GM06990 (cell line): ENCODE data around the gene KREMEN1.

ENCODE experiments used
- DNase-seq: peaks from one replicate; pipeline ENCODE4 v3.0.0-alpha.2; 2011; ENCODE audit not compliant: insufficient read length; ENCODE audit errors: extremely low read depth
- H3K27me3 ChIP-seq: replicated peaks from 2 replicates; pipeline ENCODE4 v1.6.0; 2011; ENCODE audit warnings: low read length; ENCODE audit not compliant: control insufficient read depth, insufficient read depth
- H3K36me3 ChIP-seq: 2 replicates; pipeline ENCODE4 v1.5.1; 2011; ENCODE audit warnings: low read length; ENCODE audit not compliant: control insufficient read depth, insufficient read depth
- H3K4me3 ChIP-seq: replicated peaks from 2 replicates; pipeline ENCODE4 v1.5.1; 2011; ENCODE audit warnings: low read depth, mild to moderate bottlenecking, control low read depth, low read length
- TF ChIP-seq, protein P1 (sequence below): IDR thresholded peaks from 2 replicates; pipeline ENCODE4 v1.5.1; 2011; ENCODE audit warnings: low read length, control low read depth, mild to moderate bottlenecking, inconsistent platforms; ENCODE audit not compliant: insufficient read depth, poor library complexity, severe bottlenecking

Gene KREMEN1

DNA sequence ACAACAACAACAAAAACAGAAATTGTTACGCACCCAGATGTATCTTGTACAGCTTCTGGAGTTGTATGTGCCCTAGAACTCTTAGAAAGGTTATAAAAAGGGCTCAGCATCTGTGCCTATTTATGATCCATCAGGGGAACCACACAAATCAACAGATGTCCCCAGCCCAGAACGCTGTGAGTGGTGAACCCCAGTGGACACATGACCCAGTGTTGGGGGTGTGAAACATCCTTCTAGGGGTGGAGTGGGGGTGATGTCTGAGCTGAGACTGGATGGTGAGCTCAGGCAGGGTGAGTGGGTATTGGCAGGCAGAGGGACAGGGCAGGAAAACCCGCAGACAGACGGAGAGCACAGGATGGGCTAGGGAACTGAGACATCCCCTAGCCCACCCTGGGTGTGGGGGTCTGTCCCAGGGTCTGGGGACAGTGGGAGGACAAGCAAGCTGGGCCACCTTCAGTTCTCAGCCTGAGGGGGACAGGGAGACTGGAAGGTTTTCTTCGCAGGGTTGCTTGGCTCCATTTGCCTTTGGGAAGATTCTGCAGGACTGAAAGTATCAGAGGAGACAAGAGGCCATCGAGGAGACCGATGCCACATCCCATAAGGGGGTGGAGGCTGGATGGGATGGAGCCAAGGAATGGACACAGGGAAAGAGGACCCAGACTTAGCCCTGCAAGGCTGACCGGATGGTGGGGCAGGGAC, 127.0 kb downstream of the KREMEN1 start:
- Histone ChIP-seq H3K4me3 (no peak overlapping the region), H3K27me3 (no peaks in the 10 kb centered on the region), H3K36me3 (no peaks in the 10 kb centered on the region)
- TF ChIP-seq, protein P1, sequence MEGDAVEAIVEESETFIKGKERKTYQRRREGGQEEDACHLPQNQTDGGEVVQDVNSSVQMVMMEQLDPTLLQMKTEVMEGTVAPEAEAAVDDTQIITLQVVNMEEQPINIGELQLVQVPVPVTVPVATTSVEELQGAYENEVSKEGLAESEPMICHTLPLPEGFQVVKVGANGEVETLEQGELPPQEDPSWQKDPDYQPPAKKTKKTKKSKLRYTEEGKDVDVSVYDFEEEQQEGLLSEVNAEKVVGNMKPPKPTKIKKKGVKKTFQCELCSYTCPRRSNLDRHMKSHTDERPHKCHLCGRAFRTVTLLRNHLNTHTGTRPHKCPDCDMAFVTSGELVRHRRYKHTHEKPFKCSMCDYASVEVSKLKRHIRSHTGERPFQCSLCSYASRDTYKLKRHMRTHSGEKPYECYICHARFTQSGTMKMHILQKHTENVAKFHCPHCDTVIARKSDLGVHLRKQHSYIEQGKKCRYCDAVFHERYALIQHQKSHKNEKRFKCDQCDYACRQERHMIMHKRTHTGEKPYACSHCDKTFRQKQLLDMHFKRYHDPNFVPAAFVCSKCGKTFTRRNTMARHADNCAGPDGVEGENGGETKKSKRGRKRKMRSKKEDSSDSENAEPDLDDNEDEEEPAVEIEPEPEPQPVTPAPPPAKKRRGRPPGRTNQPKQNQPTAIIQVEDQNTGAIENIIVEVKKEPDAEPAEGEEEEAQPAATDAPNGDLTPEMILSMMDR, result no peak
- no peak for DNase-seq

DNA sequence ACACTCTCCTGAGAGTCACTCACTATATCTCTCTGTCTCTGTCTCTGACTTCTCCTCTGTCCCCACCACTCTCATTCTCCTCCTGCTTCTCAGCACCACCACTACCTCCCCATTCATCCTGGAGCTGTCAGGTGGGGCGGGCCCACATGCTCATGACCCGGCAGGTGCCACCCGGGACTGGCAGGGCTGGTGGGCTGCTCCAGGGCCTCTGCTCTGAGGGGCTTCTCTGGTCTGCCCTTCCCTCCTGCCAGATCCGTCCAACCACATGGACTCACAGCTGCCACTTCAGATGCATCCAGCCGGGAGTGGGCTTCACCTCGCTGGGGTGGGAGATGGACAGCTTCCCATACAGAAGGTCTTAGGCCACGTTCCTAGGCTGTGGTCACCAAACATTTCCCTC, 128.1 kb downstream of the KREMEN1 start:
- no peak for DNase-seq
- Histone ChIP-seq H3K4me3 (no peak overlapping the region), H3K27me3 (no peaks in the 10 kb centered on the region), H3K36me3 (no peaks in the 10 kb centered on the region)
- TF ChIP-seq, protein P1, result no peak

DNA sequence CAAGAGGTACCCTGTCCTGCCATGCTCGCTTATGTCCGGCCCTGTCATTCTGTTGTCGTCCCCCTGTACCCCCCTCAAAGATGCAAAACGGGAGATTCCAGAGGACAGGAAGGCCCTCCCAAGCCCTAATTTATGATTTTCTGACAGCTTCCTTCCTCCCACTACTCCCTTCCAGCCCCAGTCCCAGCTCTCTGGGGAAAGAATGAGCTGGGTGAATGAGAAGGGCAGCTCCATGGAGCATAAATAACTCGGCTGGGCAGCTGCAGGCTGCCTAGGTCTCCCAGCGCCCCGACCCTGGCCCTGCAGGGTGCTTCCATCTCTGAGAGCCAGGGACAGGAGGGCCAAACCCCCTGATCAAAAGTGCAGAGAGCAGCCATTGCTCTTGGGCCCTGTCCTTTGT, 128.9 kb downstream of the KREMEN1 start:
- no peaks in the 10 kb centered on the region for H3K36me3 ChIP-seq
- no peaks in the 10 kb centered on the region for H3K27me3 ChIP-seq
- TF ChIP-seq, protein P1, result no peak
- no peak for DNase-seq
- no peak overlapping the region for H3K4me3 ChIP-seq

DNA sequence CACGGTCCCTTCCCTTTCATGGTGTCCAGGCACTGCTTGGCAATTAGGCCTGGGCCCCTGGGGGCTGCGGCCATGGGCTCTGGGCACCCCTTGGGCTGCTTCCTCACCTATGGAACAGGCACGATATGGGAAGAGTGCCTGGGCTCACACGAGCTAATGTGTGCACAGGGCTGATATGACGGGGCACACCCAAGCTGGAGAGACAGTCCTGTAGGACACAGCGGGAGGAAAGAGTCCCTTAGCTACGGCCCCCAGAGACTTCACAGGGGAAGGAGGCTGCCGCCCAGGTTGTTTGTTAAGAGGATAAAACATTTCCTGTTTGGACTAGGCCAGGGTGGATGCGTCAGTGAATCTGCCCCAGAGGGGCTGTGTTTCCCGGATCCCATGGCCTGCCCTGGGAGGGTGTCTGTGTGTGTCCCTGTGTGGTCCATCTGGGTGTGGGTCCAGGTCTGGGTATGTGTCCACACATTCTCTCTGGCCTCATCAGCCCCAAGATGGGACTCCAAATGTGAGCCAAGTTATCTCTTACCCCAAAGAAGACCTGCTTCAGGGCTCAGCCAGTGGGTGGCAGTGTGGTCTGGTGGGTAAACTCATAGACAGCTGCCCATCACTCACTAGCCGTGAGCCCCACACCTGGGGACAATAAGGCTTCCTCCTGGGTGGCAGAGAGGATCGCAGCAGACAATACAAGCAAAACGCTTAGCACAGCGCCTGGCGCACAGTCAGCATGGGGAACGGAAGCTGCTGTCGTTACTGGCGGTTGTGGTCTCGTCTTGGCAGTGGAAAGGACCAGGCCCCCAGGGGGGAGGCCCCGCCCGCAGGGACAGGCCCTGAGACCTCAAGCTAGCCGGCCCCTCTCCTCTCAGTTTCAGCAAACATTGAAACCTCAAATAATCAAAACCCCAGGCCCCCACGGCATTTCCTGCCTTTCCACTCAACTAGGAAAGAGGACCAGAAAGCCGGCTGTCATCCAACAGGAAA, 129.7 kb downstream of the KREMEN1 start:
- peak; percentile 95 for DNase-seq
- no peaks in the 10 kb centered on the region for H3K27me3 ChIP-seq
- TF ChIP-seq, protein P1, result peak; percentile 42
- peak overlapping the region; percentile 11; the same call in 1 of the 2 replicates for H3K4me3 ChIP-seq
- no peaks in the 10 kb centered on the region for H3K36me3 ChIP-seq

DNA sequence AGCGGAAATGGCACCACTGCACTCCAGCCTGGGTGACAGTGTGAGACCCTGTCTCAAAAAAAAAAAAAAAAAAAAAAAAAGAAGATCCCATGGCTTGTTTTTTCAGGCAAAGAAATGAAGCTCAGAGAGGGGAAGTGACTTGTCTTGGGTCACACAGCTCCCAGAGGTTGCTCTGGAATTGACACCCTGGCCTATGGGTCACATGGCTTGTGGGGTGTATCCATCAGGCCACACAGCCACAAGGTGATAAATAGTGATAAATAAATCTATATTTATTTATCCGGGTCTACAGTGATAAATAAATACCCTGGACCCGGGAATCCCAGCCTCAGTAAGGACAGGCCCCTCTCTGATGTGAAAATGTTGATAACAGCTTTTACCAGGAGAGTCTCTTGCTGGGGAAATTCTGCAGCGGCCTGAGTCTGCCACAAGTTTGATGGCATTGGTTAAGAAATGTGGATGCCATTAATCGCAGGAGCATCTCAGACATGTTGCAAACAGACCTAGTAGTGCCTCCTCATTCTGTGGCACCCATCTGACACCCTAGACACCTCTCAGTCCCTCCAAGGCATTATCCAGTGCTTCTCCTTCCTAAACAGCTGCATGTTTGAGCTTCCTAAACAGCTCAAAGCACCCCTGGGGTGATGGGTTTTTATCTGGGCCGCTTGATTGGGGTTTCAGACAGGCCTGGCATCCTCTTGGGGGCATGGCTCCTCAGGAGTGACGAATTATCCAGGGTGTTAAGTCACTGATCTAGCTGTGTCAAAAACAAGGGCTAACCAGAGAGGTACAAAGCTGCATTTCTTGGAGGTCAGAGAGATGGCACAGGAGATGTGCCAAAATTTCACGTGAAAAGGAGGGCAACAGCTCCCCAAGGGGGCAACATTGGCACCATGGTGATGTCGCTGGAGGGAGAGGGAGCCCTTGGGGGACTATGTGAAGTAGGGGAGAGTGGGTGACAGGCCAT, 130.9 kb downstream of the KREMEN1 start:
- H3K36me3 ChIP-seq, result no peaks in the 10 kb centered on the region
- peak overlapping the region; percentile 70 for H3K4me3 ChIP-seq
- TF ChIP-seq, protein P1, result peak; percentile 10
- no peak for DNase-seq
- H3K27me3 ChIP-seq, result no peaks in the 10 kb centered on the region
